Transverse colon (tissue), 4 donors: ENCODE results near the gene NRXN2. TPM values are rescaled to one million over a fixed set of nuclear protein-coding genes. Genes with fewer than 3 reads are reported as not detected.
A peak's percentile ranks its signal among the peaks of the same experiment; 100 is the strongest.

Experiments
- DNase-seq: peaks from one replicate; pipeline ENCODE4 v3.0.0-alpha.2; 2019
- H3K27ac ChIP-seq, 4 donors: fragments of 200-600 bp; sonication (generic); 2 replicates each; pipeline ENCODE4 v1.5.1; 2016 to 2018; ENCODE audit warnings: inconsistent platforms in 4 of 4
- H3K27me3 ChIP-seq: fragments of 200-600 bp; sonication (generic); 2 replicates; pipeline ENCODE4 v1.5.1; 2017; ENCODE audit warnings: inconsistent platforms
- H3K36me3 ChIP-seq, 4 donors: fragments of 200-600 bp; sonication (generic); 2 replicates each; pipeline ENCODE4 v1.5.1; 2017 to 2019; ENCODE audit warnings: inconsistent platforms in 4 of 4
- H3K4me1 ChIP-seq, 4 donors: fragments of 200-600 bp; sonication (generic); 2 replicates each; pipeline ENCODE4 v1.5.1; 2017 to 2020; ENCODE audit warnings: inconsistent platforms in 4 of 4
- H3K4me3 ChIP-seq, 4 donors: fragments of 200-600 bp; sonication (generic); 1 replicate in 1 of 4; 2 replicates in 3 of 4; pipeline versions ENCODE4 v1.5.1 to v1.6.1; 2017 to 2019; ENCODE audit warnings: inconsistent platforms in 4 of 4
- H3K9me3 ChIP-seq, 2 donors: fragments of 200-600 bp; sonication (generic); 2 replicates each; pipeline ENCODE4 v1.5.1; 2017 to 2019; ENCODE audit warnings: inconsistent platforms in 2 of 2
- CTCF ChIP-seq, 5 experiments: fragments of 200-600 bp in 3 of 5; fragments of 450-650 bp in 2 of 5; sonication (generic) in 3 of 5; IDR thresholded peaks; 1 replicate in 2 of 5; 2 replicates in 3 of 5; pipeline ENCODE4 v1.5.1; 2016 to 2017; ENCODE audit warnings: antibody characterized with exemption in 5 of 5, inconsistent platforms in 3 of 5, mild to moderate bottlenecking in 2 of 5, moderate library complexity in 1 of 5
- EP300 ChIP-seq: sonication (generic); formaldehyde crosslinking; IDR thresholded peaks from one replicate; pipeline ENCODE4 v1.6.1; 2017; ENCODE audit warnings: antibody characterized with exemption, low read depth
- POLR2A ChIP-seq: fragments of 450-650 bp; IDR thresholded peaks from one replicate; pipeline ENCODE4 v1.6.1; 2016; ENCODE audit warnings: antibody characterized with exemption, mild to moderate bottlenecking, moderate library complexity
- POLR2AphosphoS5 ChIP-seq, 3 donors: sonication (generic); formaldehyde crosslinking; IDR thresholded peaks; one replicate each; pipeline ENCODE4 v1.6.1; 2016; ENCODE audit warnings: antibody characterized with exemption in 3 of 3
- WGBS, 2 donors: methylation state at CpG; one replicate each; pipeline ENCODE4 v1.1.5; 2018; ENCODE audit warnings: low coverage in 1 of 2; 5-methylcytosine and 5-hydroxymethylcytosine counted together
- in situ Hi-C, 4 donors: fragments of 200-750 bp; cut with MboI; loops; one replicate each; pipeline versions ENCODE4 v1.15.0 to v1.15.1; 2017; ENCODE audit warnings: low sequenced_read_pairs in 3 of 4, low pct_ligation_motif_present in 1 of 4, low pct_unique_long_range_greater_than_20kb in 1 of 4
- intact Hi-C: fragments of 100-400 bp; cut with DNase I; formaldehyde crosslinking; loops from one replicate; pipeline ENCODE4 v1.15.1; 2023; ENCODE audit warnings: low total_unique reads
- total RNA-seq, 4 donors: library from RNA; depleted of rRNA; stranded (reverse); fragments of >200 nt; gene quantifications; one replicate each; pipeline ENCODE4 v1.1.0, GENCODE V29; 2016

NRXN2 gene
- total RNA-seq, 4 donors from 2014 or later, result 2.9 to 7.4 (median 6.8) TPM

DNA sequence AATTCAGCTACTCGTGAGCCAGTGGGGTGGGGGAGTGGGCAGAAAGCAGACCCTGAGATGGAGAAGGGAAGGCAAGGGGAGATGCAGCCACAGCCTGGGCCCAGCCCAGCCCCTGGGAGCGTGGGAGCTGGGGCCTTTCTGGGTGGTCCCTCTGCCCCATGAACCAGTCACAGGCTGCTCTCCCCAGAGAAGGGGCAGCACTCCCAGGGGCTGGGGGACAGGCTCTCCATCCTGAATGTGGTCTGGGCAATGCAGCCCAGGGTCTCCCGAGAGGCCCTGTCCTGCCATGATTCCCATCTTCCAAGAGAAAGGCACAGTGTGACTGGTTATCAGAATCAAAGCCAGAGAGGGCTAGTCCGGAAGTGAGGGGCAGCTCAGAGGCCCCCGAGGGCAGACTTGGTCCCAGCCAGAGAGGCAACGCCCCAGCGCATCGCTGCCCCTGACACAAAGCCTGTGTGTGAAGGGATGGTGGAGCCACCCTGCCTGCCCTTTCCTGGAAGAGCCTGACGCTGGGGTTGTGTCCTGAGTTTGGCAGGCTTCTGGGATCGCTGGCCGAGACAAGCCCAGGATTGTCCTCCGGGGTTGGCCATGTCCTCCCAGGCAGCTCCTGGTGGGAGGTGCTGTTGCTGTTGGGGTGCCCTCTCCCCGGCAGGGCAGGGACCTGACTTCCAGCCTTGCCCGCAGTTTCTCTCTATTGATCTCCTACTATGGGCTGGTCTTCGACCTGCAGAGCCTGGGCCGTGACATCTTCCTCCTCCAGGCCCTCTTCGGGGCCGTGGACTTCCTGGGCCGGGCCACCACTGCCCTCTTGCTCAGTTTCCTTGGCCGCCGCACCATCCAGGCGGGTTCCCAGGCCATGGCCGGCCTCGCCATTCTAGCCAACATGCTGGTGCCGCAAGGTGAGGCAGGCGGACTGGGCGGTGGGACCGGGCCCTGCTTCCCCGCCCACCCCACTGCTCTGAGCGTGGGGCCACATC is 155.8 kb downstream of the NRXN2 start:
- 82% methylated on average over 30 of the region's 30 CpGs; no CpG with 5 or more reads in 1 of the 2 donors for WGBS, 2 donors
- in situ Hi-C loops (no loop called here), intact Hi-C loops (no loop called here)
- no peak for TF ChIP-seq POLR2A
- DNase-seq, result no peak
- H3K4me3 ChIP-seq, result no peak overlapping the region
- no peak overlapping the region for H3K27ac ChIP-seq
- no peaks in the 10 kb centered on the region for H3K27me3 ChIP-seq
- H3K4me1 ChIP-seq, result peaks cover 0 to 19% (median 0%) of the 10 kb centered on the region in 4 donors
- H3K36me3 ChIP-seq, result no peaks in the 10 kb centered on the region
- H3K9me3 ChIP-seq, result no peaks in the 10 kb centered on the region

DNA sequence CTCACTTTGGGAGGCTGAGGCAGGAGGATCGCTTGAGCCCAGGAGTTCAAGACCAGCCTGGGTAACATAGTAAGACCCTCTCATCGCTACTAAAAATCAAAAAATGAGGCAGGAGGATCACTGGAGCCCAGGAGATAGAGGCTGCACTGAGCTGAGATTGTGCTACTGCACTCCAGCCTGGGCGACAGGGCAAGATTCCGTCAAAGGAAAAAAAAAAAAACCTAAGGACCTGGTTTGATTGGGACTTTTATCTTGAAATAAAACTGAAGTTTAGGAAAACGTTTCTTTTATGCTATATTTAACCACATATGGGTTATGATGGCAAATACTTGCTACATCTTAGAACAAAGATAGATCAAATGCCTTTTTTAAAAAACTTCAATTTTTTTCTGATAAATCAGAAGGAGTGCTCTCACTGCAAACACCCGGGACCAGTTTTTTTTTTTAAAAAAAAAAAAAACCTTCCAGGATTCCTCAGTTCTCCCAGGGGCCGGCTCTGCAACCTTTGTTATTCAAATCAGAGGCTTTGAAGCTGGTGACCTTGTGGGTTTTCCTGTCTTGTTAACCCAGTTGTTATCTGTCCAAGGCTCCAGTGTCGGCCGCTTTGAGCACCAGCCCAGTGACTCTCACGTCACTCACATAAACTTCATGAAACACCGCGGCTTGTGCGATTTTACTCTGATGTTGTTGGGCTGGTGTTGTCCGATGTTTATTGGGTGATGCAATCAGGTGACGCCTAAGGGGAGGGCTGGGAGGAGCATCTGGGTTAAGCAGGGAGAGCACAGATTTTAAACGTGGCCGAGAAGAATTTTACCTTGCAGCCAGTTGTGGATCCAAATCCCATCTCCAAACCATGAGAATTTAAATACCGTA is 156.7 kb downstream of the NRXN2 start:
- no peaks in the 10 kb centered on the region for H3K27me3 ChIP-seq
- no peak overlapping the region for H3K4me3 ChIP-seq
- H3K9me3 ChIP-seq, result no peaks in the 10 kb centered on the region
- in situ Hi-C loops (no loop called here), intact Hi-C loops (no loop called here)
- H3K36me3 ChIP-seq, result no peaks in the 10 kb centered on the region
- peak; percentile 65 for DNase-seq
- TF ChIP-seq EP300, result no peak
- TF ChIP-seq CTCF (IDR thresholded peaks at IDR 0.05), result no peak
- no peak for TF ChIP-seq POLR2A
- TF ChIP-seq POLR2AphosphoS5 (IDR thresholded peaks at IDR 0.05), result no peak
- peaks cover 0 to 12% (median 0%) of the 10 kb centered on the region in 4 donors for H3K4me1 ChIP-seq
- 15 to 35% methylated on average over 5 to 18 of the region's 18 CpGs for WGBS, 2 donors
- H3K27ac ChIP-seq, result no peak overlapping the region

DNA sequence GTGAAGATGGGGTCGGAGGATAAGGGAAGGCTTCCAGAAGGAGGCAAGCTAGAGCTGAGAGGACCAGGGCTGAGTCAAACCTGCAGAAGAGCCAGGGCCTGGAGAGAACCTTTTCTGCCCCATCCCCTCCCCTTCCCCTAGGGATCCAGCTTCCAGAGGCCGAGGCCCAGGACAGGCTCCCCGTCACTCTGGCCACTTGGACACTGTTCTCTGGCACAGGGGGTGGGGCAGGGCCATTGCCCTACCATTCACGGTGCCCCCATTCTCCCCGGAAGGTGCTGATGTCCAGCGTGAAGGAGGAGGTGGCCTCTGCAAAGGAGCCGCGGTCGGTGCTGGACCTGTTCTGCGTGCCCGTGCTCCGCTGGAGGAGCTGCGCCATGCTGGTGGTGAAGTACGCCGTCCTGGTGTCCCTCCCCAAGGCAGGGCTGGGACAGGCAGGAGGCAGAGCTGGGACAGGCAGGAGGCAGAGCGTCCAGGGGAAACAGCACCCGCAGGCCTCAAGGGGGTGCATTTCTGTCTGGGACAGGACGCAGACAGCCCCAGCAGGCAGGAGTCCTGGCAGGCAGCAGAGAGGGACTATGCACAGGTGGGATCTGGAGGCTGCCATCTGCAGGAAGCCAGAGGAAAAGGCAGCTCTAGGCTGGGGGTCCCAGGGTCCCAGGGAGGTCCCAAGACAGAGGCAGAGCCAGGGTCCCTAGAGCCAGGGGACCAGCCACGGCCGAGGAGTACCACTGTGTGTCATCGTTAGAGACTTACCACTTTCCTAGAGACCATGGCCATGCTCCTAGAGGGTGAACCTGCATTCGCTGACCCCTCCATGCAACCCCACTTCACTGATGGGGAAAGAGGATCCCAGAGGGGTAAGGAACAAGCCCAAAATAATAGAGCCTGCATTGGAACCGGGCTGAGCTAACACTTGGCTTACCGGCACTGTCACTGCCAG is 157.8 kb downstream of the NRXN2 start:
- TF ChIP-seq POLR2A, result no peak
- TF ChIP-seq EP300, result no peak
- no peak for TF ChIP-seq POLR2AphosphoS5 (IDR thresholded peaks at IDR 0.05)
- TF ChIP-seq CTCF (IDR thresholded peaks at IDR 0.05), result no peak
- DNase-seq, result no peak
- no peaks in the 10 kb centered on the region for H3K36me3 ChIP-seq
- 50 to 87% methylated on average over 1 to 24 of the region's 24 CpGs for WGBS, 2 donors
- no peaks in the 10 kb centered on the region for H3K9me3 ChIP-seq
- intact Hi-C loops (no loop called here), in situ Hi-C loops (no loop called here)
- H3K27me3 ChIP-seq, result no peaks in the 10 kb centered on the region
- no peak overlapping the region for H3K4me3 ChIP-seq
- H3K4me1 ChIP-seq, result peaks cover 0 to 12% (median 0%) of the 10 kb centered on the region in 4 donors
- H3K27ac ChIP-seq, result no peak overlapping the region

DNA sequence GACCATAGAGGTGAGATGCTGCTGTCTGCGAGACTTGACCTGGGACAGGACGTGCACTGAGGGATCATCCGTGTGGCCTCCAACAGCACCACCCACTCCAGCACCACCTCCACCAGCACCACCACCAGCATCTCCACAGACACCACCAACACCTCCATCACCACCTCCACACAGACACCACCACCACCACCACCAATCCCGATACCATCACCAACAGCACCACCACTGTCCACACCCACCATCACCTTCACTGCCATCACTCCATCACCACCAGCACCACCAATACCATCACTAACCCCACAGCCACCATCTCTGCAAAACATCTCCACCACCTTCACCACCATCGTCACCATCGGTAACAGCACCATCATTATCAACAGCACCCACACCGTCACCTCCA is 158.6 kb downstream of the NRXN2 start:
- Histone ChIP-seq H3K36me3 (no peaks in the 10 kb centered on the region), H3K27me3 (no peaks in the 10 kb centered on the region), H3K4me1 (peaks cover 0 to 12% (median 0%) of the 10 kb centered on the region in 4 donors), H3K9me3 (no peaks in the 10 kb centered on the region), H3K4me3 (no peak overlapping the region), H3K27ac (no peak overlapping the region)
- no peak for DNase-seq
- intact Hi-C loops, result no loop called here
- in situ Hi-C loops, result no loop called here
- TF ChIP-seq EP300 (no peak), POLR2AphosphoS5 (IDR thresholded peaks at IDR 0.05) (no peak), POLR2A (no peak), CTCF (IDR thresholded peaks at IDR 0.05) (no peak)
- WGBS, 2 donors, result 96 to 100% methylated on average over 3 to 7 of the region's 7 CpGs
